HepG2 (cell line): Measurements from ENCODE around the gene TSSK3. TPM values are rescaled to one million over a fixed set of nuclear protein-coding genes. Genes with fewer than 3 reads are reported as not detected.

Source experiments
- DMAP1 ChIP-seq: IDR thresholded peaks from 2 replicates; pipeline ENCODE4 v1.6.1; 2016
- ELF3 ChIP-seq: IDR thresholded peaks from 2 replicates; pipeline ENCODE4 v1.6.1; 2016; ENCODE audit warnings: missing genetic modification reagents, missing compliant biosample characterization
- ETV5 ChIP-seq: IDR thresholded peaks from 2 replicates; pipeline ENCODE4 v1.6.1; 2018; ENCODE audit warnings: missing biosample characterization, missing genetic modification reagents, inconsistent platforms, borderline replicate concordance
- EZH2 ChIP-seq: conservative IDR thresholded peaks from 2 replicates; pipeline ENCODE4 v1.6.1; 2012; ENCODE audit warnings: mild to moderate bottlenecking, low read depth, low read length, moderate library complexity
- FOSL2 ChIP-seq: sonication (generic); formaldehyde crosslinking; IDR thresholded peaks from 2 replicates; pipeline ENCODE4 v1.4.0; 2020; ENCODE audit warnings: missing genetic modification reagents
- GZF1 ChIP-seq: sonication (generic); formaldehyde crosslinking; IDR thresholded peaks from 2 replicates; pipeline ENCODE4 v1.5.1; 2020; ENCODE audit warnings: mild to moderate bottlenecking, missing genetic modification reagents
- KMT2B ChIP-seq: IDR thresholded peaks from 2 replicates; pipeline ENCODE4 v1.6.1; 2016; ENCODE audit warnings: missing genetic modification reagents, missing compliant biosample characterization
- MAFF ChIP-seq: IDR thresholded peaks from 2 replicates; pipeline ENCODE4 v1.6.1; 2011; ENCODE audit warnings: low read depth, low read length, improper control_type of control experiment
- PTBP1 ChIP-seq: fragments of 200-400 bp; formaldehyde crosslinking; IDR thresholded peaks from 2 replicates; pipeline ENCODE4 v1.6.1; 2018; ENCODE audit warnings: low read length, low read depth; ENCODE audit not compliant: poor library complexity, severe bottlenecking
- SAP130 ChIP-seq: IDR thresholded peaks from 2 replicates; pipeline ENCODE4 v1.6.1; 2016; ENCODE audit warnings: low read depth
- ZBTB33 ChIP-seq: sonication (generic); formaldehyde crosslinking; IDR thresholded peaks from 2 replicates; pipeline ENCODE4 v1.4.0; 2020; ENCODE audit warnings: missing genetic modification reagents
- ZBTB40 ChIP-seq, 2 experiments: fragments of 450-650 bp in 1 of 2; sonication (generic) in 1 of 2; formaldehyde crosslinking in 1 of 2; IDR thresholded peaks; 2 replicates each; pipeline versions ENCODE4 v1.6.1 to v1.8.0; 2016 to 2022; ENCODE audit warnings: antibody characterized with exemption in 1 of 2, mild to moderate bottlenecking in 1 of 2, missing genetic modification reagents in 1 of 2
- ZBTB7B ChIP-seq: sonication (generic); formaldehyde crosslinking; IDR thresholded peaks from 2 replicates; pipeline ENCODE4 v1.4.0; 2020; ENCODE audit warnings: missing genetic modification reagents
- ZNF292 ChIP-seq: sonication (generic); formaldehyde crosslinking; IDR thresholded peaks from 2 replicates; pipeline ENCODE4 v1.8.1; 2022; ENCODE audit warnings: mild to moderate bottlenecking, low read depth, missing genetic modification reagents, borderline replicate concordance
- ZNF484 ChIP-seq: sonication (generic); formaldehyde crosslinking; IDR thresholded peaks from 2 replicates; pipeline ENCODE4 v1.5.1; 2020; ENCODE audit warnings: mild to moderate bottlenecking, low read depth, missing genetic modification reagents, borderline replicate concordance
- ZNF678 ChIP-seq: sonication (generic); formaldehyde crosslinking; IDR thresholded peaks from 2 replicates; pipeline ENCODE4 v1.4.0; 2020; ENCODE audit warnings: mild to moderate bottlenecking, missing genetic modification reagents
- ZNF850 ChIP-seq: sonication (generic); formaldehyde crosslinking; conservative IDR thresholded peaks from 2 replicates; pipeline ENCODE4 v1.9.0; 2021; ENCODE audit warnings: mild to moderate bottlenecking, missing genetic modification reagents
- ZSCAN30 ChIP-seq: sonication (generic); formaldehyde crosslinking; IDR thresholded peaks from 2 replicates; pipeline ENCODE4 v1.5.0; 2020; ENCODE audit warnings: mild to moderate bottlenecking, missing genetic modification reagents
- polyA plus RNA-seq, 8 experiments: library from polyadenylated mRNA; depleted of rRNA in 3 of 8; stranded (reverse) in 7 of 8; unstranded in 1 of 8; fragments of >200 nt; fragmentation: Illumina TruSeq in 4 of 8; extraction: Trizol in 4 of 8; gene quantifications; 2 replicates each; pipeline versions ENCODE4 v1.2.1 to v1.2.3, GENCODE V29; 2011 to 2016; ENCODE audit warnings: low read depth in 4 of 8, missing spikeins in 1 of 8, mixed read lengths in 1 of 8; ENCODE audit not compliant: insufficient read depth in 1 of 8
- total RNA-seq, 5 experiments: library from RNA; depleted of rRNA; stranded (reverse); fragments of >200 nt; fragmentation: Illumina TruSeq; extraction: Trizol; gene quantifications; 2 replicates each; pipeline ENCODE4 v1.2.3, GENCODE V29; 2016; ENCODE audit warnings: low read depth in 1 of 5
- TF ChIP-seq, protein P1 (sequence below): sonication (generic); formaldehyde crosslinking; IDR thresholded peaks from 2 replicates; pipeline ENCODE4 v1.8.1; 2023; ENCODE audit warnings: mild to moderate bottlenecking, inconsistent platforms, moderate library complexity, missing genetic modification reagents, borderline replicate concordance

The TSSK3 gene
- total and polyA plus RNA-seq, 2 of the 13 experiments (the other 11 are each of a cell fraction or from before 2014, with no cell fraction given), result 1.0 to 1.1 TPM

- TF ChIP-seq ZBTB40 (IDR thresholded peaks at IDR 0.05) (no peak), ZBTB40 (CRISPR knock-in tag; IDR thresholded peaks at IDR 0.05) (peak; percentile 50; the same call in 1 of the 2 replicates), ETV5 (CRISPR knock-in tag) (peak; percentile 99), KMT2B (CRISPR knock-in tag) (peak; percentile 16; the same call in 1 of the 2 replicates), ZNF292 (peak; percentile 73; the same call in 1 of the 2 replicates), ZNF484 (CRISPR knock-in tag) (no peak), DMAP1 (CRISPR knock-in tag) (peak; percentile 66; the same call in 1 of the 2 replicates), SAP130 (CRISPR knock-in tag) (peak; percentile 80), ZSCAN30 (no peak), GZF1 (CRISPR knock-in tag) (no peak), PTBP1 (no peak), EZH2 (no peak), FOSL2 (CRISPR knock-in tag) (0 out of 2 replicates have a peak, but pooled peaks have one; percentile 47), ZNF850 (CRISPR knock-in tag) (no peak), ELF3 (peak; percentile 99), ZBTB33 (CRISPR knock-in tag) (peak; percentile 52; the same call in 1 of the 2 replicates), ZNF678 (no peak), ZBTB7B (peak; percentile 91), MAFF (no peak)
- TF ChIP-seq, protein P1, sequence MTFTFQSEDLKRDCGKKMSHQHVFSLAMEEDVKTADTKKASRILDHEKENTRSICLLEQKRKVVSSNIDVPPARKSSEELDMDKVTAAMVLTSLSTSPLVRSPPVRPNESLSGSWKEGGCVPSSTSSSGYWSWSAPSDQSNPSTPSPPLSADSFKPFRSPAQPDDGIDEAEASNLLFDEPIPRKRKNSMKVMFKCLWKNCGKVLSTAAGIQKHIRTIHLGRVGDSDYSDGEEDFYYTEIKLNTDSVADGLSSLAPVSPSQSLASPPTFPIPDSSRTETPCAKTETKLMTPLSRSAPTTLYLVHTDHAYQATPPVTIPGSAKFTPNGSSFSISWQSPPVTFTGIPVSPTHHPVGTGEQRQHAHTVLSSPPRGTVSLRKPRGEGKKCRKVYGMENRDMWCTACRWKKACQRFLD (CRISPR knock-in tag), result no peak
These were observed 40.5 kb upstream of the TSSK3 start (continued) for GRCh38 chr1:32321712-32322291.
